ENCODE measurements around the gene GBX1.

DNA sequence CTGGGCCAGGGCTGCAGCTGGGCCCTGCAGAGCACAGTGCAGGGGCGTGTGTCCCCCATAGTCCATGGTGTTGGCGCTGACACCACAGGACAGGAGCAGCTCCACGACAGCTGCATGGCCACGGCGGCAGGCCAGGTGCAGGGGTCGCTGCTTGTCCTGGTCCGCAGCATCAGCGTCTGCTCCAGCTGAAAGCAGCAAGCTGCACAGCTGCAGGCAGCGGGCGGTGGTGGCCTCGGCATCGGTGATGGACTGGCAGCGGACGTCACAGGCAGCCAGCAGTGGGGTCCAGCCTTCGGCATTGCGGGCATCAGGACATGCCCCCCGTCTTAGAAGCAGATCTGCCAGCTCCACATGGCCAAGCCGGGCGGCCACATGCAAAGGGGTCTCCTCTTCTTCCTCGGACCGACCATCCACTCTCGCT is 13.5 kb upstream of the GBX1 start:
- TF ChIP-seq BHLHE40 (IDR thresholded peaks at IDR 0.05; ENCODE audit: borderline replicate concordance) (no peak), HDGF (IDR thresholded peaks at IDR 0.05; ENCODE audit: borderline replicate concordance) (no peak), NFRKB (IDR thresholded peaks at IDR 0.05) (no peak), FOXA1 (IDR thresholded peaks at IDR 0.05) (no peak), SP1 (IDR thresholded peaks at IDR 0.05) (no peak), LEF1 (IDR thresholded peaks at IDR 0.05; ENCODE audit: borderline replicate concordance) (no peak), PKNOX1 (IDR thresholded peaks at IDR 0.05) (no peak), TARDBP (IDR thresholded peaks at IDR 0.05) (no peak), FOXM1 (IDR thresholded peaks at IDR 0.05; ENCODE audit: borderline replicate concordance) (no peak), ZNF384 (IDR thresholded peaks at IDR 0.05) (no peak), SUZ12 (IDR thresholded peaks at IDR 0.05) (no peak)

Data from HEK293T (cell line).